ENCODE data around the gene CNTD1.
"Not testable (repeated sequence)": the region's sequence is repeated elsewhere in the genome, so short reads cannot be mapped to it uniquely, and the experiment has no call there.

CNTD1 gene

GRCh38 chr17:42844761-42845555 lies 46.3 kb downstream of the CNTD1 start:
- no peak for DNase-seq (ENCODE audit: low read depth in 2 of 2)

- DNase-seq (ENCODE audit: low read depth in 2 of 2): no peak
Observed at GRCh38 chr17:42845556-42845917, 46.9 kb downstream of the CNTD1 start.

DNA sequence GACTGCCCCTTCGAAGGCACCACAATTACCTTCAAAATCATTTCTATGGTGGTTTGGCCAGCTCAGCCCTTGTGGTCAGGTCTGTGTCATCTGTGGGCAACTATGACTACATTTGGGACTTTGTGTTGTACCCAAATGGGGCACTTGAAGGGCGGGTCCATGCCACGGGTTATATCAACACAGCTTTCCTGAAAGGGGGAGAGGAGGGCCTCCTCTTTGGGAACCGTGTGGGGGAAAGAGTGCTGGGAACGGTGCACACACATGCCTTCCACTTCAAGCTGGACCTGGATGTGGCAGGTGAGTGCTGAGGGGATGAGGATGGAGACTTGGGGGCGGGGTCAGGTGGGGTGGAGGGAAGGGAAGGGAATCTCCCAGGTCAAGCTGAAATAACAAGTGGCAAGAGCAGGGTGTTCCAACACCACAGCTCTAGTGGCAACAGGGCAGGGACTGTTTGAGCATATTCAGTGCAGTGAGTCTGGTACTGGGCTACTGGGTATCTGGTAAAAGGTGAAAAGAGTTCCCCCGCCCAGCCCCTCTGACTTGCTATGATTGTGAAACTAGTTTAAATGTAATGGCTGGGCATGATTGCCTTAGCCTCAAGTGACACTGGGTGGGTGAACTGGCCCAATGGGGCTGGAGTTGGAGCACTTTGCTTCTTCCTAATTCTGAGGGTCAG lies 47.4 kb downstream of the CNTD1 start:
- DNase-seq (ENCODE audit: low read depth in 2 of 2): peak; percentile 49 to 61

GRCh38 chr17:42846594-42847280 lies 48.1 kb downstream of the CNTD1 start:
- no peak for DNase-seq (ENCODE audit: low read depth in 2 of 2)

DNA sequence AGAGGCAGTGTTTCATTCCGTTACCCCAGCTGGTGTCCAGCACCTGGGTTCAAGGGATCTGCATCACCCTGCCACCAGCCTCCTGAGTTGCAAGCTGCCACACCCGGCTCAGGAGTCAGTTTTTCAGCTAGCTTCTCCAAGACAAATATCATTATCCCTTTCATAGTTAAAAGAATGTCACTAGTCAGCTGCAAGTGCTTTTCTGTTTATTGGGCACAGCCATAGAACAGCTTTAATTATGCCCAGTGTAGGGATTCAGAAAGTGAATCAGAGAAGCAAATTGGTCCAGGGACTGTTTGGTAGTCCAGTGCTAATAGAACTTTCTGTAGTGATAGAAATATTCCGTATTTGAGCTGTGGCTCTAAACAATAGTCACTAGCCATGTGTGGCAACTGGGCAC lies 49.4 kb downstream of the CNTD1 start:
- DNase-seq (ENCODE audit: low read depth in 2 of 2): no peak

DNA sequence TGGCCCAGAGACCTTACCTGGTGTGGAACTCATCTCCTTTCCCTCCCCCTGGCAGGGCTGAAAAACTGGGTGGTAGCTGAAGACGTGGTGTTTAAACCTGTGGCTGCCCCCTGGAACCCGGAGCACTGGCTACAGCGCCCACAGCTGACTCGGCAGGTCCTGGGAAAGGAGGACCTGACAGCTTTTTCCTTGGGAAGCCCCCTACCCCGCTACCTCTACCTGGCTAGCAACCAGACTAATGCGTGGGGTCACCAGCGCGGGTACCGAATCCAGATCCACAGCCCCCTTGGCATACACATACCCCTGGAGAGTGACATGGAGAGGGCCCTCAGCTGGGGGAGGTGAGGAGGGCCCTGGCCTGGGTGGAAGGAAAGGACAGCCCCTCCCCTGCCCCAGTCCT lies 50.4 kb downstream of the CNTD1 start:
- no peak for DNase-seq (ENCODE audit: low read depth in 2 of 2)

DNA sequence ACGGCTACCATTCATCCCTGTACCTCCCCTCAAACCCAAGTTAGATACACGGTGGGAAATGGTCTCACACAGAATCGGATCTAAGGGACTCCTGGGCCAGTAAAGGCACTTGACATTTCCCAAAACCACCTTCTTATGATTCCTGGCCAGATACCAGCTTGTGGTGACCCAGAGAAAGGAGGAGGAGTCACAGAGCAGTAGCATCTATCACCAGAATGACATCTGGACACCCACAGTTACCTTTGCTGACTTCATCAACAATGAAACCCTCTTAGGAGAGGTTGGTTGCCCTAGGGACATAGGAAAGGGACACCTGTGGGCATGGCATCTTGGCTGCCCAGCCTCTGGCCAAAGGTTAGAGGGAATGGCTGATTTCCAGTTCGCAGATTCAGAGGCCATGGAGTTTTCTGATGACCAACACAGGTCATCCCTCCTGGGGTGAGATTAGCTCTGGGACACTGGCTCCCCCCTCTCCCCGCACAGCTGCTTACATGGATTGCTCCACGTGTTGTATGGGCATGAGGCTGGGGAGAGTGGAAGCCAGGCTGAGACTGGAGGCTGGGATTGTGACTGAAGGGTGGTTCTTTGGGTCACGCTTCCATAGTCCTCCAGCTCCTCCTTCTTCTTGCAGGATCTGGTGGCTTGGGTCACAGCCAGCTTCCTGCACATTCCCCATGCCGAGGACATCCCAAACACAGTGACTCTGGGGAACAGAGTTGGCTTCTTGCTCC lies 51.0 kb downstream of the CNTD1 start:
- DNase-seq (ENCODE audit: low read depth in 2 of 2): no peak

DNA sequence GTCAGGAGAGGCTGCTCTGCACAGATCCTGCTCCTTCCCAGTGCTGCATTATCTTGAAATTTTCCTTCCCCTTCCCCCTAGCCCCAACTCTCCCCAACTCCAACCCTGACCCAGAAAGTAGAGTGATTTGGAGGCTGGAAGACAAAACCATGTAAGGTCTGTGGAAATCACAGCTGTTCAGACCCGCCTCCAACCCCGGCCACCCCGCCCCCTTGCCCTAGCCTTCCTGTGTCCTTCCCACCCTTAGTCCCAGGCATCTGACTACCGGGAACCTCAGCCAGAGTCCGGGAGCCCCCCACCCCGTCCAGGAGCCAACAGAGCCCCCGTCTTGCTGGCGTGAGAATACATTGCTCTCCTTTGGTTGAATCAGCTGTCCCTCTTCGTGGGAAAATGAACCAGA lies 52.3 kb downstream of the CNTD1 start, which contains the start of gene AOC3:
Gene AOC3, plus strand, starts transcription at position 246 of the 400 bp plus-strand sequence. Its CDS starts 145 bp downstream, at position 391.
- DNase-seq (ENCODE audit: low read depth in 2 of 2): no peak

DNA sequence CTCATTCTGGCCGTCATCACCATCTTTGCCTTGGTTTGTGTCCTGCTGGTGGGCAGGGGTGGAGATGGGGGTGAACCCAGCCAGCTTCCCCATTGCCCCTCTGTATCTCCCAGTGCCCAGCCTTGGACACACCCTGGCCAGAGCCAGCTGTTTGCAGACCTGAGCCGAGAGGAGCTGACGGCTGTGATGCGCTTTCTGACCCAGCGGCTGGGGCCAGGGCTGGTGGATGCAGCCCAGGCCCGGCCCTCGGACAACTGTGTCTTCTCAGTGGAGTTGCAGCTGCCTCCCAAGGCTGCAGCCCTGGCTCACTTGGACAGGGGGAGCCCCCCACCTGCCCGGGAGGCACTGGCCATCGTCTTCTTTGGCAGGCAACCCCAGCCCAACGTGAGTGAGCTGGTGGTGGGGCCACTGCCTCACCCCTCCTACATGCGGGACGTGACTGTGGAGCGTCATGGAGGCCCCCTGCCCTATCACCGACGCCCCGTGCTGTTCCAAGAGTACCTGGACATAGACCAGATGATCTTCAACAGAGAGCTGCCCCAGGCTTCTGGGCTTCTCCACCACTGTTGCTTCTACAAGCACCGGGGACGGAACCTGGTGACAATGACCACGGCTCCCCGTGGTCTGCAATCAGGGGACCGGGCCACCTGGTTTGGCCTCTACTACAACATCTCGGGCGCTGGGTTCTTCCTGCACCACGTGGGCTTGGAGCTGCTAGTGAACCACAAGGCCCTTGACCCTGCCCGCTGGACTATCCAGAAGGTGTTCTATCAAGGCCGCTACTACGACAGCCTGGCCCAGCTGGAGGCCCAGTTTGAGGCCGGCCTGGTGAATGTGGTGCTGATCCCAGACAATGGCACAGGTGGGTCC lies 52.9 kb downstream of the CNTD1 start:
- not testable (repeated sequence) for DNase-seq (ENCODE audit: low read depth in 2 of 2)

GRCh38 chr17:42852351-42852750 lies 53.7 kb downstream of the CNTD1 start:
- DNase-seq (ENCODE audit: low read depth in 2 of 2): no peak

DNA sequence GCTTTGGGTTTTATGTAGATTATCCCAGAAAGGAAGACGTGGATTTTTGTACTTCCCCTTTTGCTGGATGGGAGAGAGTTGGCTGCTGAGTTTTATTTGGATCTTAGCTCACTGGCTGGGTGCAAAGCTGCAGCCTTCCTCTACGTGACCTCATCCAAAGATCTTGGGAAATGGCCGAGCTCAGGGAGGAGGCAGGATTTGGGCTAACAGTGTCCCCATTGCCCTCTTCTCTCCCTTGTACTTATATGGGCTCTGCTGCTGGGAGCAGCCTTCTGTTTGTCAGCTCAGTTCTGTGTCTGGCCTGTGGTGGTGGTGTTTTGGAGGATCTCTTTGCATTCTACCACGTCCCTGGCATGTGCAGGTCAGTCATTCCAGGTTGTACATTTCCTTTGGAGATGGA lies 54.3 kb downstream of the CNTD1 start:
- no peak for DNase-seq (ENCODE audit: low read depth in 2 of 2)

DNA sequence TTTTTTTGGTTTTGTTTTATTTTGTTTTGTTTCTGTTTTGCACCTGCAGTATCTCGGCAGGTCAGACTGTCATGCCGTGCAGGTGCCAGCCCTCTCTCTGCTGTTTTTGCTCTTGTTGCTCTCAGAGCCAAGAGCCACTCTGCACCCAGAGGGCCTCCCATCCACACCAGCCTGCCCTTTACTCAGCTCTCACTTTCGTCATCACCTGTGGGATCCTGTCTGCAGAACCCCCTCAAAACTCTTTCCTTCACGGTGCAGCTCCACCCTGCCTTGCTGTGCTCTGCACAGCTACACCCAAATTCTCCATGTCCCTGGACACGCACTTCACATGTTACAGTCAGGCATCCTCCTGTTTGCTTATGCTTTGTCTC lies 54.9 kb downstream of the CNTD1 start:
- no peak for DNase-seq (ENCODE audit: low read depth in 2 of 2)

DNA sequence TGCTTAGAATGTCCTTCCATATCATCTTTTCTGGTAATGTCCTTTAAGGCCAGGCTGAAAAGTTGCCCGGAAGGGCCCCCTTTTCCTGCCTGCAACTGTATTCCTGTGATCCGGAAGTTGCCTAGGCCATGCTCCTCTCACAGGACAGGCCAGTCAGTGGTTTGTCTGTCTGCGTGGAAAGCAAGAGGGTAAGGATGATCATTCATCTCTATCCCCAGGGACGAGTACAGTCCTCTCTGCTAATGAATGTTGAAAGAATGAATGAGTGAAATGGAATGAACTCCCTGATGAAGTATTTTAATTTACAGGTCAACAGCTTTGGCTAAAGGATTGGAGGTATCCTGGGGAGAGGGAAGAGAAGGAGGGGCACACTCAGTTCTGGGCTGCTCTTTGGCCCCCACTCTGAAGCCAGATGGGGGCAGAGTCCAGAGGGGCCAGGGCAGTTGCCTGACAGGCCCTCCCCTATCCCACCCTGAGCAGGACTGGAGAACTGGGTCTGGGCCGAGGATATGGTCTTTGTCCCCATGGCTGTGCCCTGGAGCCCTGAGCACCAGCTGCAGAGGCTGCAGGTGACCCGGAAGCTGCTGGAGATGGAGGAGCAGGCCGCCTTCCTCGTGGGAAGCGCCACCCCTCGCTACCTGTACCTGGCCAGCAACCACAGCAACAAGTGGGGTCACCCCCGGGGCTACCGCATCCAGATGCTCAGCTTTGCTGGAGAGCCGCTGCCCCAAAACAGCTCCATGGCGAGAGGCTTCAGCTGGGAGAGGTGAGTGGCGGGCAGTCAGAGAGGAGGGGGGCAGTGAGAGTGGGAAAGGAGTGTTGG lies 55.5 kb downstream of the CNTD1 start:
- no peak for DNase-seq (ENCODE audit: low read depth in 2 of 2)

- DNase-seq (ENCODE audit: low read depth in 2 of 2): no peak
Observed at GRCh38 chr17:42855048-42855596, 56.5 kb downstream of the CNTD1 start.

DNA sequence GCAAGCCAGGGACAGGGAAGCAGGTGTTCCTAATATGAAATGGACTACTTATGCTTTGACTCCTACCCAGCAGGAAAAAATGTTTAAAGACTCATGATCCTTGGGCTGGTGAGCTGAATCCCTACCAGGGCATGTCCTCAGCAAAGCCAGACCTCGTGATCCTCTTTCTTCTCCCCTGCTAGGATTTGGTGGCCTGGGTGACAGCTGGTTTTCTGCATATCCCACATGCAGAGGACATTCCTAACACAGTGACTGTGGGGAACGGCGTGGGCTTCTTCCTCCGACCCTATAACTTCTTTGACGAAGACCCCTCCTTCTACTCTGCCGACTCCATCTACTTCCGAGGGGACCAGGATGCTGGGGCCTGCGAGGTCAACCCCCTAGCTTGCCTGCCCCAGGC lies 57.4 kb downstream of the CNTD1 start:
- DNase-seq (ENCODE audit: low read depth in 2 of 2): not testable (repeated sequence)

DNA sequence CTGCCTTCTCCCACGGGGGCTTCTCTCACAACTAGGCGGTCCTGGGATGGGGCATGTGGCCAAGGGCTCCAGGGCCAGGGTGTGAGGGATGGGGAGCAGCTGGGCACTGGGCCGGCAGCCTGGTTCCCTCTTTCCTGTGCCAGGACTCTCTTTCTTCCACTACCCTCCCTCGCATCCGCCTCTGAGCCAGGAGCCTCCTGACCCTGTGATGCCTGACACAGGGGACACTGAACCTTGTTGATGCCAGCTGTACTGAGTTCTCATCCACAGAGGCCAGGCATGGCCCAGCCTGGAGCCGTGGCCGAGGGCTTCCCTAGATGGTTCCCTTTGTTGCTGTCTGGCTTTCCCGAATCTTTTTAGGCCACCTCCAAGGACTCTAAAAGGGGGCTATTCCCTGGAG lies 57.9 kb downstream of the CNTD1 start:
- not testable (repeated sequence) for DNase-seq (ENCODE audit: low read depth in 2 of 2)

GRCh38 chr17:42857389-42857788 lies 58.7 kb downstream of the CNTD1 start:
- no peak for DNase-seq (ENCODE audit: low read depth in 2 of 2)

Data from stimulated activated CD8-positive, alpha-beta memory T cell treated with anti-CD3 and anti-CD28 coated beads, Interleukin-15, amount 100 ng/mL, for 48 hours (primary cell).